NCI-H446 treated with DMSO at 0.1 percent for 48 hours (cell line): ENCODE measurements around the gene GALNT15.

Experiments used
- DNase-seq: peaks from one replicate; lab custom pipeline; 2025; lab: John Stamatoyannopoulos, UW

Gene GALNT15

GRCh38 chr3:16168211-16168610 is 6.3 kb upstream of the GALNT15 start:
- no peak for DNase-seq

DNA sequence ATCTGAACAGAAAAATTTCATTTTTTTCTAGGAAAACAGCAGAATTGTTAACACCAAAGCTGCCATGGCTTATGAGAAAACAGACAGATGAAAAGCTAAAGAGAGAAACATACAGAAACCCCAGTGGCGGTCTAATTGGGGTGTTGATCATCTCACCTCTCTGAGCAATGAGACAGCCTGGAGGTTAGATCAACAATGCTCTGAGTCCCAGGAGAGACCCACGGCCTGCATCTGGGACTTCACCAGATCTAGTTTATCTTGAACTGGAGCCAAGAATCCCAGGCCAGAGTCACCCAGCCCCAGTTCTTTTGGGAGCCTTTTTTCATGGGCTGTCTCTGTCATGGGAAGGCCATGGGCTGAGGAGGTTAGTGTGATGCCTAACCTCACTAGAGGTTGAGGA is 3.5 kb upstream of the GALNT15 start:
- DNase-seq = no peak

DNA sequence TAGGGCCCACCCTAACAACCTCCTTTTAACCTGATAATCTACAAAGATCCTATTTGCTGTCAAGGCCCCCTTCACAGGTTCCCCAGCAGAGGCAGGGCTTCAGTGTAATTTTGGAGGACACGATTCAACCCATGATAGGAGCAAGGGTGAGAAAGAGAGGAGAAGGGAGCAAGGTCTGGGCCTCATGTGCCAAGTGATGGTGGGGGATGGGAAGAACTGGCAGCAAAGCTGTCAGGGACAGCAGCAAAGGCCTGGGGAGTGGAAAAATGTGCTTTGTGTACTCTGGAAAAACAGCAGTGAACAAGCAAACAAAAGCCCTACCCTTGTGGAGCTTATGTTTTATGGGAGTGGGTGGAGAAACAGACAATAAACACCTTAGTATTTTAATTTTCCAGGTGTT is 2.7 kb upstream of the GALNT15 start:
- DNase-seq = no peak

DNA sequence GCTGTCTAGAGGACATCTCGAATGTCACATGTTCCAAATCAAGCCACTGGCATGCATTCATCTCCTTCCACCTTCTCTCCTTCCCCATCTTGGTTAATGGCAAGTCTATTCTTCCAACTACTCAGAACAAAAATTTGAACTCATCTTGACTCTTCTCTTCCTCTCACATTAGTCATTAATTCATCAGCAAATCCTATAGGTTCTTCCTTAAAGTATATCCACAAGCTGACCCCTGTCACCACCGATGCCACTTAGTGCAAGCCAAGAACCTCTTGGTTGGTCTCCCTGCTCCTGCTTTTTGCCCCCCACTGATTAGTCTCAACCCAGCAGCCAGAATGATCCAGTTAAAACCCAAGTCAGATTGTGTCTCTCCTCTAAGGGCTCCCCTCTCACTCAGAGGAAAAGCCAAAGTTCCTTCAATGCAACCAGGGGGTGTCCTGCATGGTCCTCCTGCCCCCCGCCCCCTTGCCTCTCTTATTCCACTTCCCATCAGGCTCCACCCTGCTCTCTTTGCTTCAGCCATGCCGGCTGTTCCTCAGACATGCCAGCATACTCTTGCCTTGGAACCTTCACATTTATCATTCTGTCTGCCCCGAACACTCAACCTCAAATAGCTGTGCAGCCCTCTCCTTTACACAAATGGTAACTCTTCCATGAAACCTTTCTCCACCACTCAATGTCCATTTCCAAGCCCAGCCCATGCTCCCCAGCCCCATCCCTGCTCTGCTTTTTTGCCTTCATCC is 1.0 kb upstream of the GALNT15 start:
- DNase-seq = no peak

DNA sequence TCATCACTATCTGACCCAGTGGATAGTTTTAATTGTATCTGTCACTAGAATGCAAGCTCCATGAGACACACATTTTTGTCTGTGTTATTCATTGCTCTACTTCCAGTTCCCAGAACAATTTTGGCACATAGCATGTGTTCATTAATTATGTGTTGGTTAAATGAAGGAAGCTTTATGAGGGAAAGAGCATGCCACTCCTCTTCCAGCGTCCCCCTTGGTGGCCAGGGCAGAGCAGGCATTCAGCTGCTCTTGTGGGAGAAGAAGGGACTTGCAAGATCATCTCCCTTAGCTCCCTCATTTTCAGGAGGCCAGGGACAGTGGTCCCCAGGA is 489 bp upstream of the GALNT15 start:
- DNase-seq = no peak

GRCh38 chr3:16174976-16175901 is 759 bp downstream of the GALNT15 start:
- DNase-seq = no peak

DNA sequence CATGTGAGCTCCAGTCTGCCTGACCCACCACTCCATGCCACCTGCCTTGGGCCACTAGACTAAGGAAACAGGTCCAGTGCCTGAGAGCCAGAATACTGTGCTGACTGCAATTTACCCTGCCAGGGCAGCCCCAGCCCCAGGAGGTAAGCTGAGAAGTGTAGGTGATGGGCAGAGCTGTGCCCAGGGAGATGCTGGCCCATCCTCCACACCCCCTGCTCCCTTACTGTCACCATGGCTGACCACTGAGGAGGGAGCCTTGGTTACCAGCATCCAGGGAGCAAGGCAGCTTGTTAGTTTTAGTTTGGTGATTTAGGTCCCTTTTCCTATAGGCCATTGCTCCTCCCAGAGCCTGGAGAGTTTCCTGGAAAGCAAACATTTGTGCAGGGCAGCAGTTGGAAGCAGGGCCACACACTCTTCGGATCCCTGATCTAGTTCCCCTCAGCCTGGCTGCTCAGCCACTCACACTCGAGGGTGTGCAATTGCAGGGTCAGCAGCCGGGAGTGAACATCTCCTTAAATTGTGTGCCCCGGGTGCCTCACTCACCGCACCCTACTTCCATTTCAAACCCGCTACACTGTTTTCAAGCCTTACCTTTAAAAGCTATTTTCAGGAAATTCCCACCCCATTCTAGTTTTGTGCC is 2.0 kb downstream of the GALNT15 start:
- no peak for DNase-seq

- no peak for DNase-seq
Observed at GRCh38 chr3:16177382-16177781, 2.9 kb downstream of the GALNT15 start.

DNA sequence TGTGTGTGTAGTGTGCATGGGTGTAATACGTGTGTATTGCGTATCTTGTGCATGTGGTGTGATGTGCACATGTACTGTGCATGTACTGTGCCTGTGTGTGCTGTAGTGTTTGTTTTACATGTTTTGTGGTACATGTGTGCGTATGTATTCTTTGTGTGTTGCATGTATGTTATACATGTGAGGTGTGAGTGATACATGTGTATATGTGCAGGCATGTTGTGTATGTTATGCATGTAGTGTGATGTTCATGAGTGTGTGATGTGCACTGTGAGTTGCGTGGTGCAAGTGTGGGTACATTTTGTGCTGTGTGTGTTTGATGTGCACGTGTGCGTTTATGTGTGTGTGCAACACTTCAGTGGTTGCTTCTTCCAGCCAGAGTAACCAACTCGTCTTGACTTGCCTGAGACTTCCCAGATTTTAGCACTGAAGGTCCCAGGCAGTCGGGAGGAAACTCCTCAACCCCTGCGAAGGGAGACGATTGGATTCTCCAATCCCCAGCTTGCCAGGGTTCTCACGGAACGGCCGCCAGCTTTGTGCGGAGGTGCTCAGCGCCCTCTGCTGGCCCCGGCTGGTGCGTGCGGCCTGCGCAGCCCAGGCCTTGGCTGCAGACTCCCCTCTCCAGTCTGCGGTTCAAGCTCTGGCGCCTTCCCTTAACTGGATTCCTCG is 3.6 kb downstream of the GALNT15 start:
- DNase-seq = no peak

DNA sequence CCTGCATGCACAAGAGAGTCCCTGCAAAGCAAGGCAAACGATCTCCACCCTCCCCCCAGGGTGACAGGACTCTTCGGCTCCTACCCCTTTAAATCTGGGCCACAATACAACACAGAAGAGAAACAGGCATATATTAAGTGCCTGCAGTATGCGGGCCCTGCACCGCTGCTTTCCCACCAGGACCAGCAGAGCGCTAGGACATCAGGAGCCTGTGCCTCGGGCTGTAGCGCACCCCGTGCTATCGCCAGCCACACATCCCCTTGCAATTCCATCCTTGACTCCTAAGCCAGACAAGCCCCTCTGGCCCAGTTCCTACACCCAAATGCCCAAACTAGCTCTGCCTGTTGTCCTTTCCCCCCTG is 4.1 kb downstream of the GALNT15 start:
- no peak for DNase-seq

DNA sequence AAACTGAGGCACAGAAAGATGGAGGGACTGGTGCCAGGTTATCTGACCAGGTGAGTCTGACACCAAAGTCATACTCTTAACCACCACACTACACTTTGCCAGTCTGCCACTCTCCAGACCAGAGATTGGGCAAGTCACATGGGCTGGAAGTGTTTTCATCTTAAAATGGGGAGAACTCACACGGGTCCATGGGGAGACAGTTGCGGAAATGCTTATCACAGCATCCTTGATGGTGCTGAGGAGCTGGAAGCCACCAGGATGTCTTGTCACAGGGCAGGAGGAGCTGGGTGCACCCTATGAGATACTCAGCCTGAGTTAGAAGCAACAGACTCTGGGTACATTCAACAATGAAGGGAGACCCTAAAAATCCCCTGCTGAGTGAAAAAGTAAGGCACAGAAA is 4.8 kb downstream of the GALNT15 start:
- no peak for DNase-seq

DNA sequence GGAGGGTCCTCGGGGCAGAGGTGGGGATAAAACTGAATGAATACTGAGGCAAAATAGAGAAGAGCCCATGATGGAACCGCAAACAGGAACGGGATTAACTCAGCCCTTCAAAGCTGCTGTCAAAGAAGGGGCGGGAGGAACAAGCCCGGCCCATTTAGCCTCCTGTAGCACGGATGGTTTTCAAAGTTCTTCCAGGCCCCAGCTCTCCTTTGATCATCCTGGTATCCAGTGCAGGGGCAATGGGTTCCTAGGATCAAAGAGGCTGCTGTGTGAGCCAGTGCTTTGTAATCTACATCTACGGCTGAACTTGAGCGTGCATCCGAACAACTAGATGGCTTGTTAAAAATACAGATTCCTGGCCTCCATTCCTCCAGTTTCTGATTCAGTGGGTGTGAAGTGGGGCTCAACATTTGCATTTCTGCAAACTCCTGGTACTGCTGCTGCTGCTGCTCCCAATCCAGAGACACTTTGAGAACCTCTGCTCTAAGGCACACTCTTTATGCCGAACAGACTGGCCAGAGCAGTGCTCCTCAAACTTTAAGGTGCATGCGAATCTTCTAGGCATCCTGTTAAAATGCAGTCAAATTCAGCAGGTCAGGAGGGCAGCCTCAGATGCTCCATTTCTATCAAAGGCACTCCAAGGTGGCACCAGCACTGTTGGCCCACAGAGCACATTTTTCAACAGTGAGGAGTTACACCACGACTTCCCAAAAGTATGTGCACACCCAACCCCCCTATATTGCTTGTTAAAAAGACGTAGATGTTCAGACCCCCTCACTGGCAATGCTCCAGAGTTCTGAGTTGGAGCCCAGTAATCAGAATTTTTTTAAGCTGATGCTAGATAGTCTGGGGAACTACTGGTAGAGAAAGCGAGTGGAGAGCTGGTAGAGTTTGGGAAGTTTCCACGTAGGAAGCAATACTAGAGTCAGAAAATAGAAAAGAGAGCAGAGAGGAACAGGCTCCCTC is 5.6 kb downstream of the GALNT15 start:
- DNase-seq = no peak

- no peak for DNase-seq
Observed at GRCh38 chr3:16180737-16181134, 6.3 kb downstream of the GALNT15 start.

DNA sequence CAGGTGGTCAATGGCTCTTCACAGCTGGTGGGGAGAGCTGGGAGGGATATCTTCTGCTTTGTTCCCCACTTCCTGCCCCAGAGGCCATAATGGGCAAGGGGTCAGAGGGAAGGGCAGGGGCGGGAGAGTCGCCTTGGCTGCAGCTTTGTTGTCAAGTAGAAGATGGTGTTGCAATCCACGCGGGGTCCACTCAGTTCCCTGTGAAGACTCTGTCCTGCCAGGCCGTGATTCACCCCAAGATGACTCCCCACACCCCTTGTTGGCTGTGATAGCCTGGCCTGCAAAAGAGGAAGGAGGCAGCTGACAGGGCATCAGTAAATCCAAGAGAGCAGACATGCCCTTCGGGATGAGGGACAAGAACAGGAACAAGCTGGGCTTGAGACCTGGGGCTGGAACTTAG is 6.9 kb downstream of the GALNT15 start:
- no peak for DNase-seq

DNA sequence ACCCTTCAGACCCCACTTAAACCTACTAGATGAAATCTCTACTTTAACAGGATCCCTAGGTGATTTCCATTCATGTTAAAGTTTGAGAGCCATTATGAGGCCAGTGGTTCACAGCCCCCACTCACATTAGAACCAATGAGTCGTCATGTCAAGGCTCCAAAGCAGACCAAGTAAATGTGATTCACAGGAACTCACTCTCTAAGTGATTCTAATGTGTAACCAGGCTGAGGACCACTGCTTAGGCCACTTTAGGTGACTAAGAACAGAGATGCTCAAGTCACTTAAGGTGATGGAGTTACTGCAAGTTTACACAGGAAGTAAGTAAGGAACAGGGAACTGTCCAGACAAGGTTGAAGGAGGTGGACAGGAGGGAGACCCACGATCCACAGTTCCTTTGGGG is 7.7 kb downstream of the GALNT15 start:
- no peak for DNase-seq

GRCh38 chr3:16182612-16183011 is 8.1 kb downstream of the GALNT15 start:
- no peak for DNase-seq

- DNase-seq = no peak
Observed at GRCh38 chr3:16183082-16183481, 8.6 kb downstream of the GALNT15 start.

GRCh38 chr3:16183601-16184270 is 9.3 kb downstream of the GALNT15 start:
- peak; percentile 79 for DNase-seq

DNA sequence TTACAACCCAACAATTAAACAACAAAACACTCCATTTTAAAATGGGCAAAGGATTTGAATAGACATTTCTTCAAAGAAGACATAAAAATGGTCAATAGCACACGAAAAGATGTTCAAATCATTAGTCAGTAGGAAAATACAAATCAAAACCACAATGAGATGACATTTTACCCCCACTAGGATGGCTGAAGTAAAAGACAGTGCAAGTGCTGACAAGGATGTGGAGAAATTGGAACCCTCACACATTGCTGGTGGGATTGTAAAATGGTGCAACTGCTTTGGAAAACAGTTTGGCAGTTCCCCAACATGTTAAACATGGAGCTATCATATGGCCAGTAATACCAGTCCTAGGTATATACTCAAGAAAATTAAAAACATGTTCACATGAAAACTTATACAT is 11.6 kb downstream of the GALNT15 start:
- DNase-seq = no peak

DNA sequence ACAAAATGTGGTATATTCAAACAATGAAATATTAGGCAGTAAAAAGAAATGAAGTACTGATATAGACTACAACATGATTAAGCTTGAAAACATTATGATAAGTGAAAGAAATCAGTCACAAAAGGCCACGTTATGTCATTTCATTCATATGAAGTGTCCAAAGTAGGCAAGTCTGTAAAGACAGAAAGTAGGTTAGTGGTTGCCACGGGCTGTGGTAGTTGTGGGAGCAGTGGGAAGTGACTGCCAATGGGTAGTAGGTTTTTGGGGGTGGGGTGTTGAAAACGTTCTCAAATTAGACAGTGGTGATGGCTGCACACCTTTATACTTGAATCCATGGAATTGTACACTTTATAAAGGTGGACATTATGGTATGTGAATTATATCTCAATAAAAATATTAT is 12.1 kb downstream of the GALNT15 start:
- DNase-seq = no peak
